GM19043 (cell line): ENCODE results near the gene ZNF280A.

ENCODE experiments used
- ATAC-seq: cut with Tn5 transposase; IDR thresholded peaks from one replicate; pipeline ENCODE4 v1.9.1; 2021; ENCODE audit warnings: low read depth; ENCODE audit not compliant: unreplicated experiment

The ZNF280A gene

DNA sequence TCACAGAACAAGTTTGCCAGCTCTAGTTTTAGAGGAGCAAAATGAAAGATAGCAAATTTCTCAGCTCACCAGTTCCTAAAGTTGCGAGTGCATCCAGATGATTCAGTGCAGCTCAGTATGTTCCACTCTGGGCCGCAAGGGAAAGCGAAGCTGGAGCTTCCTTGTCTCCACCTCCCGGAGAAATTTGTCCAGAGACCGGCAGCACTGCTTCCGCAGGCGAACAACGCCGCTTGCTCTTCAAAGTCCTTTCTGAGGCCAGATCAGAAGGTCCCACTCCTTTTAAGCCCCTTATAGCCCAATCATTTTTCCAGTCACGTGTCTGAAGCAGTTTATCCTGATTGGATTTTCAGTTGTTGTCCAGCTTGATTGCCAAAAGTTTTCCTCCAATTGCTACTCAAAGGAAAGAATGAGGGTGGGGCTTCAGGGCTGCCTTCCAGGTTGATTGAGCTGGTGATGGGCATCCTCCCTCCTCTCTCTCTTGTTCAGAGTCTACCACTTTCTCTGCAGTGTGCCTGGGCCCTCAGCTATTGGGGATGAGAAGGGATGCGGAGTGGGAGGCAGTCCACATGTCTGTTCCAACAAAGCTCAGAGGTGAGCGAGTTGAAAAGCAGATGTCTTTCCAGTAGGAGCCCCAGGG is at the start of gene ZNF280A:
TSS of gene ZNF280A (minus strand) at position 251 of the 637 bp plus-strand sequence. CDS start 4,640 bp downstream, outside the sequence.
- ATAC-seq: no peak

DNA sequence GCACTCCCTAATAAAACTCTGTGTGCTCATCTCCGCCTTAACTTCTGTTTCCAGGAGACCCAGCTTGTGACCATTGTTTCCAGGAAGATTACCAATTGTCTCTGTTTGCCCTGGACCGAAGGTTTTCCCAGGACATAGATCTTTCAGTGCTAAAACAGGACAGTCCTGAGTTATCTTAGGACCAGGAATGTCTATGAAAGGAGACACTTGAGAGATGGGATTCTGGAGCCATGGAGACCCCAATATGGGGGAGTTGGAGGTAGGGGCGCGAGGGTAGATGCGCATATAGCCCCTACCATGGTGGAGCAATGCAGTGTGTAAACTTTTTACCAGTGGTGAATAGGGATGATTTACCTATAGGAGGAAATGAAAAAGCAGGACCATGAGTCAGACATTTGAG is 49.1 kb upstream of the ZNF280A start:
- no peak for ATAC-seq

GRCh38 chr22:22565981-22566380 is 45.9 kb upstream of the ZNF280A start:
- ATAC-seq: no peak

- no peak for ATAC-seq
Observed at GRCh38 chr22:22558972-22559603, 39.0 kb upstream of the ZNF280A start, which contains the start of gene PRAME. TSS of gene PRAME (minus strand) at chr22:22559265. CDS start at chr22:22556832, 2,433 bp downstream.

DNA sequence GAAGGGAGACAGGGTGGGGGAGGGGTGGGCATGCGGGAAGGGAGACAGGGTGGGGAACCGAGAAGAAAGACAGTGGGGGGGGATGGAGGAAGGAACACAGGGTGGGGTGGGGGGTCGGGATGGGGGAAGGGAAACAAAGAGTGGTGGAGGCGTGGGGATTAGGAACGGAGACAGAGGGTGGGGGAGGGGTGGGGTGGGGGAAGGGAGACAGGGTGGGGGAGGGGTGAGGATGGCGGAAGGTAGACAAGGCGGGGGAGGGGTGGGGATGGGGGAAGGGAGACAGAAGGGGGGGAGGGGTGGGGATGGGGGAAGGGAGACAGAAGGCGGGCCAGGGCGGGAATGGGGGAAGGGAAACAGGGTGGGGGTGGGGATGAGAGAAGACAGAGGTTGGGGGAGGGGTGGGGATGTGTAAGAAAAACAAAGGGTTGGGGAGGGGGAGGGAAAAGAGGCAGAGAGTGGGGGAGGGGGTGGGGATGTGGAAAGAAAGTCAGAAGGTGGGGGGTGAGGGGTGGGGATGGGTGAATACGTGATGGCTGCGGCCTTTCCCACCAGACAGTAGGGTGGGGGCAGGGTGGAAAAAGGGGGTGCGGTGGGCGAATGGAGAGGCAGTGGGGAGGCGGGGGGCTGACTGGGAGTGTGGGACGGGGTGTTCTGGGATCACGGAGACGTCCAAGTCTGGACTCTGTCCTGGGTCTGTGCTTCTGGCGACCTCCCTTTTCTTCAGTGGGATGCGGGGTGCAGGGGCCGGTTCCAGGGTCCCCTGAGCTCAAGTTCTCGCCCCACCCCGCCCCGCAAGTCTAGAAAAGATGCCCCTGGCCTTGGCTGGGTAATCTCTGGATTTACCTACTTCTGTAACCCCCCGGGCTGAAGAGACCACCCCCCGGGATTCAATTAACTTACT is 38.3 kb upstream of the ZNF280A start:
- ATAC-seq: no peak

- no peak for ATAC-seq
Observed at GRCh38 chr22:22556995-22557925, 37.2 kb upstream of the ZNF280A start.

- ATAC-seq: no peak
Observed at GRCh38 chr22:22556578-22556977, 36.5 kb upstream of the ZNF280A start.

GRCh38 chr22:22555596-22555995 is 35.5 kb upstream of the ZNF280A start:
- no peak for ATAC-seq

- no peak for ATAC-seq
Observed at GRCh38 chr22:22554587-22555284, 34.7 kb upstream of the ZNF280A start.

GRCh38 chr22:22553735-22554586 is 33.9 kb upstream of the ZNF280A start:
- ATAC-seq: no peak

DNA sequence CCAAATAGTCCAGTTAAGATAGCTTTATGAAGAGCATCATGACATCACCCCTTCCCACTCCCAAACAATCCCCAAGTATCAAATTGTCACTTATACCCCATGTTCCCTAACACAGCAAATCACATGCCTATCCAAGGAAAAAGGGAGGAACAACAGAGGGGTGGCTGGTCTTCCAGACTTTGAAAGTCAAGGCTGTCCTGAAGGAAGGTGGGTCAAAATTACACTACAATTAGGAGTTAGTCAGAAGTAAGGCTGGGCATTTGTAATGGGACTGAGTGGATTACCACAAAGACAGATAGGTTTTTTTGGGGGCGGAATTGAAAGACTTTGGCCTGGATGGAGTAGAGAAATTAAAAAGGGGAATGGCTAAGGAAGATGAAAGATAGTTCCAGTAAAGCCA is 33.1 kb upstream of the ZNF280A start:
- ATAC-seq: no peak

DNA sequence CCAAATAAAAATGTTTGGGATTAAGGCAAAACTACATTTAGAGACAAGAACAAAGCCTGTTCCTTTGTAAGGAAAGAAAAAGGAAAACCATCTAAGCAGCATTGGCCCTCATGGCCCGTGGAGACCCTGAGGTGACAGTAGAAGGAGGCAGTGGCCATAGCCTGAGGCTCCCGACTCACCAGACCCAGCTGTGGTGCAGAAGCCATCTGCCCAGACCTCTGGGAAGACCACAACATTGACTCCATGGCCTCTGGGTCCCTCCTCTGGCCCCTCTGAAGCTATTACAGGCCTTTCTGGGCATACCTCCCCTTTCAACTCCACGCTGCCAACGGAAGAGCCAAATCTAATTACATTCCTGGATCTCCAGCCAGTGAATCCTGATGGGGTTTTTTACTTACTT is 32.6 kb upstream of the ZNF280A start:
- ATAC-seq: no peak

GRCh38 chr22:22550789-22551434 is 30.8 kb upstream of the ZNF280A start:
- ATAC-seq: no peak

DNA sequence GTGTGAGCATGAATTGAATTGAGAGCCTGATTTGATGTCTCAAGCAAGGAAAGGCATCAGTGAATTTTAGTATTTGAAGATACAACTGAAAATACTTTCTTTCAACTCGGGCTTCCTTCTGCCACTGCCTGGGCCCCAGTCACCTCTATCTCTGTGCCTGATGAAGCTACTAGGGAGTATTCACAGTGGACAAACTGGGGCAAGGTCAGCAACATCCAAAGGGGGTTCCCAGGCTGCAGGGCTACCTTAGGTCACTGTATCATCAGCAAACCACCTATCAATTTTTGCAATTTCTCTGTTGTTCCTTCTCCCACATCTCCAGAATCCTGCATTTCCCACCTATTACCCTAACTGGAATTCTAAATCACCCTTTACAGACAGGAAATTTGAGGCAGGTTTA is 28.8 kb upstream of the ZNF280A start:
- no peak for ATAC-seq

GRCh38 chr22:22548317-22548716 is 28.2 kb upstream of the ZNF280A start:
- no peak for ATAC-seq

- ATAC-seq: no peak
Observed at GRCh38 chr22:22547692-22548300, 27.7 kb upstream of the ZNF280A start.

DNA sequence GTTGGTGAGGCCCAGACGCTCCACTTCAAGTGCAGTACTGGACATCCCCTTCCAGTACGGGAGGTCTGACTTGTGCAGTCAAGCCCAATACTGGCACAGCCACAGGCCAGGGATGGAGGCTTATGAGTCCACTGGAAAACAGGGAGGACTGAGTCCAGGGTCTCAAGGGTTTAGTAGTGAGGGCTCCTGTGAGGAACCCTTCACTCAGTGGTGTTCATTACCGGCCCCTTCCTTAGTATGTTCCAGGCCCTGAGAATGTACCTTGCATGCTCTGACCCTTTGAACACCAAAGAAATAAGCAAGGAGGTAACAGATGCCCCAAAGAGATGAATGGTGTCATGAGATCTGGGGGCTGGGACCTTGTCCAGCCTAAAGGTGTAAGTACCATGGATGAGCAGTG is 27.2 kb upstream of the ZNF280A start:
- no peak for ATAC-seq

- no peak for ATAC-seq
Observed at GRCh38 chr22:22546490-22546889, 26.4 kb upstream of the ZNF280A start.
